ENCODE data around the gene TOP2A. TPM values are rescaled to one million over a fixed set of nuclear protein-coding genes. Genes with fewer than 3 reads are reported as not detected.
A peak's percentile ranks its signal among the peaks of the same experiment; 100 is the strongest.

TOP2A gene
- total RNA-seq, result 100 to 1,000 TPM in 1 of 8 experiments, 10 to 100 TPM in 3, 1 to 10 TPM in 3, under 1 TPM in 1; 0.36 to 222 (median 9.0) TPM

- ATAC-seq (replicated peaks in 6 of 8), result peak; percentile 98 to 99 (median 98)
- 0 to 4% (median 3%) methylated on average over 5 to 19 of the region's 49 CpGs; no CpG with 5 or more reads in 5 of the 10 experiments for WGBS, 10 experiments
- Histone ChIP-seq H3K27ac (peak within 1 kb of the TSS in 1 of 2 donors; percentile 54), H3K4me3 (peak within 1 kb of the TSS; percentile 54 to 66 (median 64)), H3K4me1 (replicated peaks in 1 of 2) (peaks cover 3% of the 10 kb centered on the region in 2 donors)
- in situ Hi-C loops (cut with MboI; ENCODE audit: low pct_unique_long_range_greater_than_20kb in 2 of 9, low sequenced_read_pairs in 9 of 9, unreplicated experiment in 9 of 9), result no loop called here
Observed at GRCh38 chr17:40417609-40418427, at the start of gene TOP2A. Gene TOP2A, minus strand, starts transcription at chr17:40417896. Its CDS starts 105 bp downstream, at chr17:40417791.

GRCh38 chr17:40467281-40467867 is 49.7 kb upstream of the TOP2A start:
- Histone ChIP-seq H3K4me1 (replicated peaks in 1 of 2) (peaks cover 14 to 16% of the 10 kb centered on the region in 2 donors), H3K27ac (no peak overlapping the region), H3K4me3 (no peak overlapping the region)
- WGBS, 10 experiments, result 88% methylated on average over 1 of the region's 2 CpGs; no CpG with 5 or more reads in 9 of the 10 experiments
- ATAC-seq (replicated peaks in 6 of 8), result no peak
- in situ Hi-C loops (cut with MboI; ENCODE audit: low pct_unique_long_range_greater_than_20kb in 2 of 9, low sequenced_read_pairs in 9 of 9, unreplicated experiment in 9 of 9), result loop anchor here in 1 of 9 experiments (25.0 kb wide), 1 partner anchor 105 kb away; the partner anchor contains the start of gene GJD3

- Histone ChIP-seq H3K4me3 (no peak overlapping the region), H3K27ac (no peak overlapping the region), H3K4me1 (replicated peaks in 1 of 2) (peaks cover 14 to 16% of the 10 kb centered on the region in 2 donors)
- 75 to 100% (median 90%) methylated on average over 1 to 7 of the region's 11 CpGs; no CpG with 5 or more reads in 3 of the 10 experiments for WGBS, 10 experiments
- ATAC-seq (replicated peaks in 6 of 8), result no peak
- in situ Hi-C loops (cut with MboI; ENCODE audit: low pct_unique_long_range_greater_than_20kb in 2 of 9, low sequenced_read_pairs in 9 of 9, unreplicated experiment in 9 of 9), result loop anchor here in 1 of 9 experiments (25.0 kb wide), 1 partner anchor 104 kb away; the partner anchor contains the start of gene GJD3
Observed at GRCh38 chr17:40466298-40466971, 48.7 kb upstream of the TOP2A start.

- no peak overlapping the region for H3K4me3 ChIP-seq
- 59 to 100% (median 92%) methylated on average over 1 to 5 of the region's 5 CpGs; no CpG with 5 or more reads in 1 of the 10 experiments for WGBS, 10 experiments
- ATAC-seq (replicated peaks in 6 of 8), result no peak
- in situ Hi-C loops (cut with MboI; ENCODE audit: low pct_unique_long_range_greater_than_20kb in 2 of 9, low sequenced_read_pairs in 9 of 9, unreplicated experiment in 9 of 9), result loop anchor here in 1 of 9 experiments (25.0 kb wide), 1 partner anchor 102 kb away; the partner anchor contains the start of gene GJD3
- peaks cover 22 to 27% of the 10 kb centered on the region in 2 donors for H3K4me1 ChIP-seq (replicated peaks in 1 of 2)
- no peak overlapping the region for H3K27ac ChIP-seq
Observed at GRCh38 chr17:40464392-40464855, 46.7 kb upstream of the TOP2A start.

- in situ Hi-C loops (cut with MboI; ENCODE audit: low pct_unique_long_range_greater_than_20kb in 2 of 9, low sequenced_read_pairs in 9 of 9, unreplicated experiment in 9 of 9), result loop anchor here in 1 of 9 experiments (25.0 kb wide), 1 partner anchor 101 kb away; the partner anchor contains the start of gene GJD3
- Histone ChIP-seq H3K4me3 (no peak overlapping the region), H3K27ac (no peak overlapping the region), H3K4me1 (replicated peaks in 1 of 2) (peaks cover 29 to 34% of the 10 kb centered on the region in 2 donors)
- 22 to 71% (median 50%) methylated on average over 2 to 10 of the region's 11 CpGs; no CpG with 5 or more reads in 5 of the 10 experiments for WGBS, 10 experiments
- ATAC-seq (replicated peaks in 6 of 8), result peak in 3 of 8 experiments; percentile 25 to 31 (median 26)
Observed at GRCh38 chr17:40463122-40463550, 45.4 kb upstream of the TOP2A start.

GRCh38 chr17:40462343-40463121 is 44.8 kb upstream of the TOP2A start:
- in situ Hi-C loops (cut with MboI; ENCODE audit: low pct_unique_long_range_greater_than_20kb in 2 of 9, low sequenced_read_pairs in 9 of 9, unreplicated experiment in 9 of 9), result loop anchor here in 1 of 9 experiments (25.0 kb wide), 1 partner anchor 100 kb away; the partner anchor contains the start of gene GJD3
- WGBS, 10 experiments, result 40 to 100% (median 80%) methylated on average over 1 to 4 of the region's 9 CpGs; no CpG with 5 or more reads in 1 of the 10 experiments

GRCh38 chr17:40461732-40462342 is 44.1 kb upstream of the TOP2A start:
- in situ Hi-C loops (cut with MboI; ENCODE audit: low pct_unique_long_range_greater_than_20kb in 2 of 9, low sequenced_read_pairs in 9 of 9, unreplicated experiment in 9 of 9), result loop anchor here in 1 of 9 experiments (25.0 kb wide), 1 partner anchor 100 kb away; the partner anchor contains the start of gene GJD3
- no peak overlapping the region for H3K4me3 ChIP-seq
- no peak overlapping the region for H3K27ac ChIP-seq
- no peak for ATAC-seq (replicated peaks in 6 of 8)
- WGBS, 10 experiments, result 50 to 83% methylated on average over 2 to 3 of the region's 12 CpGs; no CpG with 5 or more reads in 8 of the 10 experiments
- H3K4me1 ChIP-seq (replicated peaks in 1 of 2), result peaks cover 37 to 39% of the 10 kb centered on the region in 2 donors

More at GRCh38 chr17:40462343-40463121, 44.8 kb upstream of the TOP2A start:
- Histone ChIP-seq H3K4me3 (no peak overlapping the region), H3K27ac (no peak overlapping the region), H3K4me1 (replicated peaks in 1 of 2) (peaks cover 35 to 39% of the 10 kb centered on the region in 2 donors)
- no peak for ATAC-seq (replicated peaks in 6 of 8)

- Histone ChIP-seq H3K4me3 (no peak overlapping the region), H3K4me1 (replicated peaks in 1 of 2) (peaks cover 37 to 39% of the 10 kb centered on the region in 2 donors), H3K27ac (no peak overlapping the region)
- 20 to 100% (median 80%) methylated on average over 1 to 3 of the region's 9 CpGs; no CpG with 5 or more reads in 1 of the 10 experiments for WGBS, 10 experiments
- ATAC-seq (replicated peaks in 6 of 8), result no peak
- in situ Hi-C loops (cut with MboI; ENCODE audit: low pct_unique_long_range_greater_than_20kb in 2 of 9, low sequenced_read_pairs in 9 of 9, unreplicated experiment in 9 of 9), result loop anchor here in 1 of 9 experiments (25.0 kb wide), 1 partner anchor 99 kb away; the partner anchor contains the start of gene GJD3
Observed at GRCh38 chr17:40460968-40461731, 43.5 kb upstream of the TOP2A start.

- Histone ChIP-seq H3K4me1 (replicated peaks in 1 of 2) (peaks cover 37 to 39% of the 10 kb centered on the region in 2 donors), H3K4me3 (no peak overlapping the region), H3K27ac (no peak overlapping the region)
- no peak for ATAC-seq (replicated peaks in 6 of 8)
- 17 to 57% (median 34%) methylated on average over 1 of the region's 3 CpGs; no CpG with 5 or more reads in 6 of the 10 experiments for WGBS, 10 experiments
- in situ Hi-C loops (cut with MboI; ENCODE audit: low pct_unique_long_range_greater_than_20kb in 2 of 9, low sequenced_read_pairs in 9 of 9, unreplicated experiment in 9 of 9), result loop anchor here in 1 of 9 experiments (25.0 kb wide), 1 partner anchor 98 kb away; the partner anchor contains the start of gene GJD3
Observed at GRCh38 chr17:40460604-40460967, 42.9 kb upstream of the TOP2A start.

- no peak overlapping the region for H3K4me3 ChIP-seq
- H3K27ac ChIP-seq, result peak overlapping the region in 1 of 2 donors; percentile 7
- WGBS, 10 experiments, result 87% methylated on average over 3 of the region's 8 CpGs; no CpG with 5 or more reads in 9 of the 10 experiments
- H3K4me1 ChIP-seq (replicated peaks in 1 of 2), result peaks cover 37 to 39% of the 10 kb centered on the region in 2 donors
- in situ Hi-C loops (cut with MboI; ENCODE audit: low pct_unique_long_range_greater_than_20kb in 2 of 9, low sequenced_read_pairs in 9 of 9, unreplicated experiment in 9 of 9), result loop anchor here in 1 of 9 experiments (25.0 kb wide), 1 partner anchor 98 kb away; the partner anchor contains the start of gene GJD3
- no peak for ATAC-seq (replicated peaks in 6 of 8)
Observed at GRCh38 chr17:40459636-40460603, 42.2 kb upstream of the TOP2A start.

Measured in motor neuron (in vitro differentiated cells).